Right atrium auricular region (tissue), 2 donors: ENCODE results near the gene ABL2. TPM values are rescaled to one million over a fixed set of nuclear protein-coding genes. Genes with fewer than 3 reads are reported as not detected.
"Not testable (repeated sequence)": the region's sequence is repeated elsewhere in the genome, so short reads cannot be mapped to it uniquely, and the experiment has no call there.

Experiments used
- DNase-seq: peaks from one replicate; pipeline ENCODE4 v3.0.0-alpha.2; 2019; ENCODE audit warnings: low spot score
- H3K27ac ChIP-seq, 2 donors: fragments of 200-600 bp; sonication (generic); 1 replicate in 1 of 2; 2 replicates in 1 of 2; pipeline ENCODE4 v1.5.1; 2016 to 2019
- H3K27me3 ChIP-seq, 2 donors: fragments of 200-600 bp; sonication (generic); one replicate each; pipeline versions ENCODE4 v1.5.1 to v1.6.0; 2017 to 2019
- H3K36me3 ChIP-seq: fragments of 200-600 bp; sonication (generic); one replicate; pipeline ENCODE4 v1.5.1; 2016
- H3K4me1 ChIP-seq, 2 donors: fragments of 200-600 bp; sonication (generic); one replicate each; pipeline versions ENCODE4 v1.5.1 to v1.6.0; 2017 to 2019
- H3K4me3 ChIP-seq, 2 donors: fragments of 200-600 bp; sonication (generic); 1 replicate in 1 of 2; 2 replicates in 1 of 2; pipeline ENCODE4 v1.5.1; 2017 to 2019; ENCODE audit warnings: mild to moderate bottlenecking in 1 of 2, moderate library complexity in 1 of 2
- H3K9me3 ChIP-seq, 2 donors: fragments of 200-600 bp; sonication (generic); one replicate each; pipeline ENCODE4 v1.5.1; 2019
- total RNA-seq, 2 donors: library from RNA; depleted of rRNA; stranded (reverse); fragments of >200 nt; gene quantifications; one replicate each; pipeline ENCODE4 v1.1.0, GENCODE V29; 2016
- TF ChIP-seq, protein P1 (sequence below), 2 donors: fragments of 200-600 bp; sonication (generic); IDR thresholded peaks; one replicate each; pipeline ENCODE4 v1.5.1; 2019; ENCODE audit warnings: antibody characterized with exemption in 2 of 2

The ABL2 gene
- total RNA-seq, 2 donors from 2014 or later, result 6.3 to 12.1 TPM

DNA sequence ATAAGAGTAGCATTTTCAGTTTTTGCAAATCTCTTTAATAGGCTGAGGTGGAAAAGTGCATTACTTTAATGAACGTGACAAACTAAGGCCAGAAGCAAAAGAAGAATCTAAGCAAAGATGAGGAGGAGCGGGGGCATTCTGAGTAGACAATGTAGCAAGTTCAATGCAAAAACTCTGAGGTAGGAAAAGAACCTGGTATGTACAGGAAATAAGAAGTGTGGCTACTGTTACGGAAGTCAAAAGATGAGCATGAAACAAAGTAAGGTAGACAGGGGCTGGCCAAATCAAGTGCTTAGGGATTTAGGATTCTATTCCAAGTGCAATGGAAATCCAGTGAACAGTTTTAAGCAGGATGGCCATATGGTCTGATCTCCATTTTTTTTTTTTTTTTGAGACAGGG lies 84.0 kb downstream of the ABL2 start:
- H3K9me3 ChIP-seq, result peaks cover 0 to 6% of the 10 kb centered on the region in 2 donors
- DNase-seq, result no peak
- H3K4me3 ChIP-seq, result no peak overlapping the region
- no peaks in the 10 kb centered on the region for H3K27me3 ChIP-seq
- no peak overlapping the region for H3K27ac ChIP-seq
- TF ChIP-seq, protein P1, sequence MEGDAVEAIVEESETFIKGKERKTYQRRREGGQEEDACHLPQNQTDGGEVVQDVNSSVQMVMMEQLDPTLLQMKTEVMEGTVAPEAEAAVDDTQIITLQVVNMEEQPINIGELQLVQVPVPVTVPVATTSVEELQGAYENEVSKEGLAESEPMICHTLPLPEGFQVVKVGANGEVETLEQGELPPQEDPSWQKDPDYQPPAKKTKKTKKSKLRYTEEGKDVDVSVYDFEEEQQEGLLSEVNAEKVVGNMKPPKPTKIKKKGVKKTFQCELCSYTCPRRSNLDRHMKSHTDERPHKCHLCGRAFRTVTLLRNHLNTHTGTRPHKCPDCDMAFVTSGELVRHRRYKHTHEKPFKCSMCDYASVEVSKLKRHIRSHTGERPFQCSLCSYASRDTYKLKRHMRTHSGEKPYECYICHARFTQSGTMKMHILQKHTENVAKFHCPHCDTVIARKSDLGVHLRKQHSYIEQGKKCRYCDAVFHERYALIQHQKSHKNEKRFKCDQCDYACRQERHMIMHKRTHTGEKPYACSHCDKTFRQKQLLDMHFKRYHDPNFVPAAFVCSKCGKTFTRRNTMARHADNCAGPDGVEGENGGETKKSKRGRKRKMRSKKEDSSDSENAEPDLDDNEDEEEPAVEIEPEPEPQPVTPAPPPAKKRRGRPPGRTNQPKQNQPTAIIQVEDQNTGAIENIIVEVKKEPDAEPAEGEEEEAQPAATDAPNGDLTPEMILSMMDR (IDR thresholded peaks at IDR 0.05), result no peak
- H3K36me3 ChIP-seq, result no peaks in the 10 kb centered on the region
- peaks cover 0 to 10% of the 10 kb centered on the region in 2 donors for H3K4me1 ChIP-seq

DNA sequence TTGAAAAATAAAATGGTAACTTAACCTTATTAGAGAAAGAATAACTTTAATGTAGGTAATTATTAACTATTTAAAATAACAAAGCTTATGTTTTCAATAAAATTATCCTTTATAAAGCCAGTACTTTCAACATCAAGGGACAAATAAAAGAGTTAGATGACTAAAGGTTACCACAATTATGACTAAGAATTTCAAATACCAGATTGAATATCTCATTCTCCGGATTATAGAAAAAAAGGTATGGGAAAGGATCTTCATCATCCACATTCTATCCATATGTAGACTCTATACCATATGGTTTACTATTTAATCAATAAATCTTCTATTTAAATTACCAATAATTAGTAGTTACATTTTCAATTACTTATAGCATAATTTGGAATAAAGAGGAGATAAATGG lies 84.9 kb downstream of the ABL2 start:
- H3K4me3 ChIP-seq, result no peak overlapping the region
- H3K4me1 ChIP-seq, result peaks cover 0 to 10% of the 10 kb centered on the region in 2 donors
- peaks cover 0 to 3% of the 10 kb centered on the region in 2 donors for H3K9me3 ChIP-seq
- H3K27me3 ChIP-seq, result no peaks in the 10 kb centered on the region
- TF ChIP-seq, protein P1 (IDR thresholded peaks at IDR 0.05), result no peak
- H3K27ac ChIP-seq, result no peak overlapping the region
- H3K36me3 ChIP-seq, result no peaks in the 10 kb centered on the region
- DNase-seq, result no peak

DNA sequence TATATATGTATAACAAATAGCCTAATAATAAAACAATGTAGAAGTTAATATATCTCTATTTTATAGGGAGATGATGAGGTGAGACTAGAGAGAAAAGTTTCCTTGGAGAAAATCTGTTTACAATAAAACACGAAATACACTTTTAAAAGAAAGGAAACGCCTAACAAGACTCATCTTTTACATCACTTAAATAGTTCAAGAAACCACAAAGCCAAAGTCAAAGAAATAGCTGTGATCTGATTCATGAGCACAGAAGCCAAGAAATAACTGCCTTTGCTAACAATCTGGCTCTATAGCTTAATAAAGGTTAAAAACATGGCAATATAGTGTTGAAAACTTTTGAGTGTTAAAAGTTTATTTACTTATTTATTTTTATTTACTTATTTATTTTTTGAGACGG lies 86.2 kb downstream of the ABL2 start:
- Histone ChIP-seq H3K36me3 (no peaks in the 10 kb centered on the region), H3K4me1 (peaks cover 0 to 10% of the 10 kb centered on the region in 2 donors), H3K4me3 (no peak overlapping the region), H3K9me3 (no peaks in the 10 kb centered on the region), H3K27me3 (no peaks in the 10 kb centered on the region), H3K27ac (peak overlapping the region; percentile 49 to 54)
- DNase-seq, result no peak
- TF ChIP-seq, protein P1 (IDR thresholded peaks at IDR 0.05), result no peak

DNA sequence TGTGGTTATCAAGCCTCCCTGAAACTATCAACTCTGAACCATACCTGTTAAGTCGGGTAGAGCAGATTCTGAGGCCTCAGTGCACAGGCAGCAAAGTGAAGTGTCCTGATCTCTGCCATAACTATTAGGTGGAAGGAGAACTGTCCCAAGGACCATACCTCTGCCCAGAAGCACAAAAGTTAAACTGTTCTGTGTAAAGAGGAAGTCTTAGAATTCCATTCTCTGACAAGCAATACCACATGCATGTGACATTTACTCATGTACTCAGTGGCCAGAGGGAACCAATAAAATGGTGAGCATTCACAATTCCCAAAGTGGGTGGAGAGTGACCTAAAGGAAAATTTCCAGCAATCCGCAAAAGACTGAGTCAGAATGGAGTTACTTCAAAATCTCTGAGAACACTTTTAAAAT lies 86.6 kb downstream of the ABL2 start:
- TF ChIP-seq, protein P1 (IDR thresholded peaks at IDR 0.05), result no peak
- Histone ChIP-seq H3K4me1 (peaks cover 0 to 12% of the 10 kb centered on the region in 2 donors), H3K27me3 (no peaks in the 10 kb centered on the region), H3K36me3 (no peaks in the 10 kb centered on the region), H3K9me3 (no peaks in the 10 kb centered on the region), H3K4me3 (peak overlapping the region in 1 of 2 donors; percentile 17), H3K27ac (peak overlapping the region; percentile 49 to 54)
- DNase-seq, result no peak

DNA sequence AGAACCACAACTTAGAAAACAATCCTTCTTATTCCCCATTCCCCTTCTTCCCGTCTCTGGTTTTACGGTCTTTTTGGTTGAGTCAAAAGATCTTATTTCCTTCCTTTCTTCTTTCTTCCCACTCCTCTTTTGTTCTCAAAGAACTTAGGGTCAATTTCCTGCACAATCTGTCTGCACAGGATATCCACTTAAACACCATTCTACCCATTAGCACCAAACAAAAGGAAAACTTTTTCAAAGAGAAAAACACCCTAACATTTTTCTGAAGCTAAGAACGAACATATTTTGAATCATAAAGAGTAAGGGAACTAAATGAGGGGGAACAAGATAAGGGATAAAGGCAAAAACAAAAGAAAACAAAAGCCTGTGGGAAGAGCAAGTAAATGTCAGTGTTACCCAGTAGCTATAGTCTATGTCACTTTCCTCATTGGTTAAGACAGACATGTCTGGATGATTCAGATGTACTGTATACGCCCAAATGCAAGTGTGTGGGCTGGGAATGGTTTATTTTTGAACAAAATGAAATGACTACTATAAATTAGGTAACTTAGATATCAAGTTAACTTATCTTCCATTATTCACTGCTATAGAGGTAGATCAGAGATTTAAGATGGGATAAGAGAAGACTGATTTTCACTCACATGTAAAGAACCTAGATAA lies 87.8 kb downstream of the ABL2 start:
- peaks cover 0 to 16% of the 10 kb centered on the region in 2 donors for H3K4me1 ChIP-seq
- H3K27me3 ChIP-seq, result no peaks in the 10 kb centered on the region
- TF ChIP-seq, protein P1 (IDR thresholded peaks at IDR 0.05), result no peak
- H3K9me3 ChIP-seq, result no peaks in the 10 kb centered on the region
- H3K36me3 ChIP-seq, result no peaks in the 10 kb centered on the region
- peak overlapping the region in 1 of 2 donors; percentile 5 for H3K4me3 ChIP-seq
- H3K27ac ChIP-seq, result peak overlapping the region; percentile 24 to 54
- no peak for DNase-seq

DNA sequence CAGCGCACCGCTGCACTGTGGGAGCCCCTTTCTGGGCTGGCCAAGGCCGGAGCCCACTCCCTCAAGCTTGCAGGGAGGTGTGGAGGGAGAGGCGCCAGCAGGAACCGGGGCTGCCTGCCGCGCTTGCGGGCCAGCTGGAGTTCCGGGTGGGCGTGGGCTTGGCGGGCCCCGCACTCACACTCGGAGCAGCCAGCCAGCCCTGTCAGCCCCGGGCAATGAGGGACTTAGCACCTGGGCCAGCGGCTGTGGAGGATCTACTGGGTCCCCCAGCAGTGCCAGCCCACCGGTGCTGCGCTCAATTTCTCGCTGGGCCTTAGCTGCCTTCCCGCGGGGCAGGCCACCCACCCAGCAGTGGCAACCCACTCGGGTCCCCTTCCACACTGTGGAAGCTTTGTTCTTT lies 90.7 kb downstream of the ABL2 start:
- H3K27me3 ChIP-seq, DNase-seq: not testable (repeated sequence)
- peaks cover 0 to 16% of the 10 kb centered on the region in 2 donors for H3K4me1 ChIP-seq

More for the DNA sequence above, 90.7 kb downstream of the ABL2 start:
- not testable (repeated sequence) for H3K9me3 ChIP-seq, H3K4me3 ChIP-seq, H3K36me3 ChIP-seq, H3K27ac ChIP-seq
